H1 (cell line): Measurements from ENCODE around the gene RNASE7. TPM values are rescaled to one million over a fixed set of nuclear protein-coding genes. Genes with fewer than 3 reads are reported as not detected.

Experiments used
- CTCF ChIA-PET: fragments of 300-600 bp; sonication (Branson Sonifier 250); formaldehyde crosslinking; loops from one replicate; lab custom pipeline; 2021; ENCODE audit not compliant: partially characterized antibody; lab: Charles Lee
- POLR2A ChIA-PET: fragments of 300-600 bp; sonication (Branson Sonifier 250); formaldehyde crosslinking; loops from one replicate; lab custom pipeline; 2021; ENCODE audit warnings: inconsistent platforms; ENCODE audit not compliant: partially characterized antibody; lab: Charles Lee
- DNase-seq, 2 experiments: peaks; one replicate each; pipeline versions ENCODE4 v3.0.0 to v3.0.0-alpha.2; 2010 to 2022; ENCODE audit warnings: low spot score in 2 of 2, low read depth in 1 of 2, mixed read lengths in 1 of 2
- FAIRE-seq: peaks from 2 replicates; lab custom pipeline; 2011; peaks lifted over from hg19 to GRCh38; lab: Jason Lieb, UNC
- H2AFZ ChIP-seq: 2 replicates; pipeline ENCODE4 v1.8.1; 2012; ENCODE audit warnings: low read length, inconsistent platforms
- H2AK5ac ChIP-seq: 2 replicates; pipeline ENCODE4 v1.6.1; 2013; ENCODE audit warnings: low read depth, low read length
- H2BK120ac ChIP-seq: replicated peaks from 2 replicates; pipeline ENCODE3; 2013; ENCODE audit warnings: low read depth, low read length, inconsistent platforms
- H2BK12ac ChIP-seq: 2 replicates; pipeline ENCODE4 v1.6.1; 2013; ENCODE audit warnings: low read depth, low read length
- H2BK15ac ChIP-seq: 2 replicates; pipeline ENCODE4 v1.6.1; 2013; ENCODE audit warnings: low read length
- H2BK20ac ChIP-seq: 2 replicates; pipeline ENCODE4 v1.6.1; 2013; ENCODE audit warnings: low read length
- H2BK5ac ChIP-seq: 2 replicates; pipeline ENCODE4 v1.6.1; 2013; ENCODE audit warnings: low read depth, low read length
- H3K14ac ChIP-seq: 2 replicates; pipeline ENCODE4 v1.6.1; 2013; ENCODE audit warnings: inconsistent platforms; ENCODE audit not compliant: insufficient read length
- H3K18ac ChIP-seq: 2 replicates; pipeline ENCODE4 v1.6.1; 2013; ENCODE audit warnings: low read length; ENCODE audit errors: extremely low read depth
- H3K23ac ChIP-seq: 2 replicates; pipeline ENCODE4 v1.6.1; 2013; ENCODE audit warnings: inconsistent platforms; ENCODE audit not compliant: insufficient read length
- H3K23me2 ChIP-seq: 2 replicates; pipeline ENCODE4 v1.6.1; 2013; ENCODE audit warnings: low read depth, low read length
- H3K27ac ChIP-seq: 2 replicates; pipeline ENCODE4 v1.6.1; 2011; ENCODE audit warnings: low read depth, low read length, inconsistent platforms
- H3K27me3 ChIP-seq, 4 experiments: replicated peaks in 1 of 4; 1 replicate in 1 of 4; 2 replicates in 3 of 4; pipeline versions ENCODE4 v1.6.1 to v1.8.1; 2011 to 2013; ENCODE audit warnings: low read length in 3 of 4, mild to moderate bottlenecking in 3 of 4, inconsistent platforms in 2 of 4, mixed read lengths in 2 of 4, moderate library complexity in 1 of 4; ENCODE audit not compliant: control insufficient read depth in 3 of 4, insufficient read depth in 3 of 4; ENCODE audit errors: extremely low read depth in 1 of 4
- H3K36me3 ChIP-seq, 4 experiments: 2 replicates each; pipeline versions ENCODE4 v1.6.1 to v1.8.1; 2011 to 2013; ENCODE audit warnings: mild to moderate bottlenecking in 4 of 4, low read length in 3 of 4, moderate library complexity in 2 of 4, control low read depth in 1 of 4, inconsistent platforms in 1 of 4; ENCODE audit not compliant: insufficient read depth in 4 of 4, control insufficient read depth in 2 of 4
- H3K4ac ChIP-seq: replicated peaks from 2 replicates; pipeline ENCODE3; 2013; ENCODE audit warnings: low read length, low read depth, mixed read lengths, inconsistent platforms; ENCODE audit not compliant: insufficient read length
- H3K4me1 ChIP-seq, 4 experiments: replicated peaks in 1 of 4; 1 replicate in 1 of 4; 2 replicates in 3 of 4; pipeline versions ENCODE4 v1.6.1 to v1.8.1; 2011 to 2013; ENCODE audit warnings: low read length in 3 of 4, inconsistent platforms in 2 of 4, mixed read lengths in 1 of 4; ENCODE audit not compliant: insufficient read depth in 4 of 4, control insufficient read depth in 3 of 4
- H3K4me2 ChIP-seq, 2 experiments: 2 replicates each; pipeline versions ENCODE4 v1.6.1 to v1.8.1; 2011 to 2013; ENCODE audit warnings: low read depth in 2 of 2, low read length in 2 of 2, control low read depth in 1 of 2, inconsistent platforms in 1 of 2, mild to moderate bottlenecking in 1 of 2; ENCODE audit not compliant: insufficient read depth in 1 of 2
- H3K4me3 ChIP-seq, 4 experiments: fragments of 200-600, 300-600 bp in 1 of 4; sonication (generic), shearing (Covaris generic), sonication (Bioruptor Twin) in 1 of 4; 2 replicates each; pipeline versions ENCODE4 v1.5.1 to v1.8.1; 2011 to 2016; ENCODE audit warnings: low read length in 4 of 4, low read depth in 3 of 4, control low read depth in 2 of 4, inconsistent platforms in 2 of 4, mild to moderate bottlenecking in 2 of 4, mixed read lengths in 1 of 4, moderate library complexity in 1 of 4; ENCODE audit not compliant: insufficient read depth in 2 of 4; ENCODE audit errors: extremely low read depth in 1 of 4
- H3K56ac ChIP-seq: replicated peaks from 2 replicates; pipeline ENCODE3; 2013; ENCODE audit warnings: low read depth, mild to moderate bottlenecking, mixed read lengths, low read length, inconsistent platforms; ENCODE audit not compliant: insufficient read length
- H3K79me1 ChIP-seq: 2 replicates; pipeline ENCODE4 v1.6.1; 2013; ENCODE audit warnings: low read depth, low read length, control low read depth
- H3K79me2 ChIP-seq, 2 experiments: 2 replicates each; pipeline versions ENCODE4 v1.6.1 to v1.8.1; 2012 to 2013; ENCODE audit warnings: low read length in 2 of 2, mild to moderate bottlenecking in 2 of 2, inconsistent platforms in 1 of 2; ENCODE audit not compliant: insufficient read depth in 2 of 2, control insufficient read depth in 1 of 2
- H3K9ac ChIP-seq, 4 experiments: replicated peaks in 1 of 4; 1 replicate in 1 of 4; 2 replicates in 3 of 4; pipeline versions ENCODE4 v1.6.1 to v1.8.1; 2011 to 2013; ENCODE audit warnings: low read depth in 3 of 4, low read length in 3 of 4, control low read depth in 2 of 4, mild to moderate bottlenecking in 2 of 4, moderate library complexity in 2 of 4, inconsistent platforms in 1 of 4; ENCODE audit errors: extremely low read depth in 1 of 4
- H3K9me3 ChIP-seq, 2 experiments: 2 replicates each; pipeline versions ENCODE4 v1.6.1 to v1.8.1; 2012 to 2013; ENCODE audit warnings: mild to moderate bottlenecking in 2 of 2, moderate library complexity in 2 of 2, control low read depth in 1 of 2, inconsistent platforms in 1 of 2, low read depth in 1 of 2, low read length in 1 of 2, mixed read lengths in 1 of 2; ENCODE audit not compliant: insufficient read depth in 2 of 2
- H4K20me1 ChIP-seq, 2 experiments: replicated peaks in 1 of 2; 2 replicates each; pipeline versions ENCODE3 to v1.8.1; 2011 to 2013; ENCODE audit warnings: inconsistent platforms in 2 of 2, low read length in 2 of 2, mild to moderate bottlenecking in 1 of 2; ENCODE audit not compliant: insufficient read depth in 2 of 2, control insufficient read depth in 1 of 2
- H4K5ac ChIP-seq: 2 replicates; pipeline ENCODE4 v1.6.1; 2013; ENCODE audit warnings: low read length, low read depth, mixed read lengths, inconsistent platforms; ENCODE audit not compliant: insufficient read length
- H4K8ac ChIP-seq: 2 replicates; pipeline ENCODE4 v1.8.0; 2013; ENCODE audit warnings: mild to moderate bottlenecking, moderate library complexity, low read length, inconsistent platforms; ENCODE audit not compliant: insufficient read depth; ENCODE audit errors: extremely low read depth
- H4K91ac ChIP-seq: replicated peaks from 2 replicates; pipeline ENCODE3; 2013; ENCODE audit warnings: low read length, mixed read lengths, inconsistent platforms; ENCODE audit not compliant: insufficient read length
- BACH1 ChIP-seq: IDR thresholded peaks from 2 replicates; pipeline ENCODE4 v1.6.1; 2012; ENCODE audit warnings: low read length, improper control_type of control experiment
- CHD1 ChIP-seq: IDR thresholded peaks from 2 replicates; pipeline ENCODE4 v1.6.1; 2012; ENCODE audit warnings: low read depth, low read length, improper control_type of control experiment
- KDM1A ChIP-seq: fragments of 200-600, 300-600 bp; sonication (generic); IDR thresholded peaks from 2 replicates; pipeline ENCODE4 v1.7.1; 2016; ENCODE audit warnings: mild to moderate bottlenecking, low read length, borderline replicate concordance
- PHF8 ChIP-seq: fragments of 200-600 bp; sonication (generic); conservative IDR thresholded peaks from 2 replicates; pipeline ENCODE4 v1.7.1; 2012; ENCODE audit warnings: low read depth, mild to moderate bottlenecking, inconsistent platforms, low read length, moderate library complexity
- RAD21 ChIP-seq, 2 experiments: IDR thresholded peaks in 1 of 2; conservative IDR thresholded peaks in 1 of 2; 2 replicates each; pipeline ENCODE4 v1.6.1; 2011; ENCODE audit warnings: low read depth in 2 of 2, low read length in 2 of 2, improper control_type of control experiment in 1 of 2, inconsistent platforms in 1 of 2, mild to moderate bottlenecking in 1 of 2, moderate library complexity in 1 of 2
- SIN3A ChIP-seq, 2 experiments: IDR thresholded peaks in 1 of 2; conservative IDR thresholded peaks in 1 of 2; 2 replicates each; pipeline ENCODE4 v1.6.1; 2011 to 2012; ENCODE audit warnings: low read length in 2 of 2, improper control_type of control experiment in 1 of 2, low read depth in 1 of 2, mild to moderate bottlenecking in 1 of 2
- TAF1 ChIP-seq: IDR thresholded peaks from 2 replicates; pipeline ENCODE4 v1.6.1; 2011; ENCODE audit warnings: mild to moderate bottlenecking, low read depth, low read length
- WGBS, 2 experiments: shearing (Covaris generic) in 1 of 2; methylation state at CpG; one replicate each; pipeline versions ENCODE4 v1.1.6 to v1.1.7; 2013 to 2015; ENCODE audit warnings: low lambda C conversion rate in 2 of 2, mixed read lengths in 2 of 2, inconsistent platforms in 1 of 2, low coverage in 1 of 2, missing lambda C conversion rate in 1 of 2; ENCODE audit not compliant: insufficient replicate concordance in 2 of 2, insufficient coverage in 1 of 2, insufficient read length in 1 of 2; ENCODE audit errors: extremely low coverage in 1 of 2, missing lambda C conversion rate in 1 of 2; 5-methylcytosine and 5-hydroxymethylcytosine counted together
- polyA plus RNA-seq, 7 experiments: library from polyadenylated mRNA; depleted of rRNA in 3 of 7; stranded (reverse) in 5 of 7; unstranded in 2 of 7; fragments of >200 nt in 5 of 7; fragments of 200-250 nt in 2 of 7; gene quantifications; 1 replicate in 5 of 7; 2 replicates in 1 of 7; 4 replicates in 1 of 7; pipeline versions ENCODE4 v1.2.1 to v1.2.3, GENCODE V29; 2011 to 2013; ENCODE audit warnings: missing spikeins in 2 of 7, mixed read lengths in 2 of 7
- total RNA-seq: library from RNA; stranded (reverse); fragmentation: NEBNext Ultra II Directional; extraction: Animal tissue kit (Norgen Biotek cat#: 25700); gene quantifications from 2 replicates; pipeline ENCODE4 v1.2.1, GENCODE V29; 2021
- TF ChIP-seq, protein P1 (sequence below): IDR thresholded peaks from 2 replicates; pipeline ENCODE4 v1.6.1; 2011; ENCODE audit warnings: low read length, improper control_type of control experiment

Gene RNASE7
- total and polyA plus RNA-seq, 2 of the 8 experiments (the other 6 are each of a cell fraction or from before 2014, with no cell fraction given) = not detected

- FAIRE-seq = no peak
- H4K8ac ChIP-seq = no peak overlapping the region
- H3K23me2 ChIP-seq = peaks cover 2% of the 10 kb centered on the region; the same call in 1 of the 2 replicates
- H3K4me1 ChIP-seq = peaks cover 8 to 11% (median 10%) of the 10 kb centered on the region in 4 experiments; a peak in 6 of 7 replicates
- no peak overlapping the region for H3K23ac ChIP-seq
- H2BK12ac ChIP-seq = peak overlapping the region; percentile 46; the same call in 1 of the 2 replicates
- ChIA-PET POLR2A (interaction anchor here (0.9 to 4.4 kb wide), 12 partner anchors 9 to 49 kb away, joined by 3 to 36 read pairs (median 4); partner anchors contain the start of genes ARHGEF40, NDRG2 and TPPP2), CTCF (interaction anchor here (0.8 to 7.2 kb wide), 33 partner anchors 8 to 349 kb away, joined by 3 to 371 read pairs (median 7); partner anchors contain the start of genes ARHGEF40, NDRG2, RNASE8 and SLC39A2)
- no peaks in the 10 kb centered on the region for H4K20me1 ChIP-seq
- H3K4me2 ChIP-seq = no peak overlapping the region
- H3K9me3 ChIP-seq = no peaks in the 10 kb centered on the region
- H3K14ac ChIP-seq = no peak overlapping the region
- no peak overlapping the region for H3K56ac ChIP-seq
- DNase-seq = no peak
- no peak overlapping the region for H3K27ac ChIP-seq
- no peak overlapping the region for H3K4me3 ChIP-seq
- no peak overlapping the region for H2AFZ ChIP-seq
- H2BK20ac ChIP-seq = no peak overlapping the region
- 85% methylated on average over 8 of the region's 8 CpGs; no CpG with 5 or more reads in 1 of the 2 experiments for WGBS, 2 experiments
- H3K4ac ChIP-seq = no peak overlapping the region
- H3K18ac ChIP-seq = no peak overlapping the region
- no peak overlapping the region for H2BK5ac ChIP-seq
- H2BK120ac ChIP-seq = no peak overlapping the region
- no peak overlapping the region for H4K5ac ChIP-seq
- H3K79me1 ChIP-seq = no peaks in the 10 kb centered on the region
- H3K36me3 ChIP-seq = no peaks in the 10 kb centered on the region
- no peak overlapping the region for H2AK5ac ChIP-seq
- H3K79me2 ChIP-seq = no peaks in the 10 kb centered on the region
- no peak overlapping the region for H4K91ac ChIP-seq
- H3K27me3 ChIP-seq = peaks cover 0 to 3% (median 0%) of the 10 kb centered on the region in 4 experiments; a peak in 1 of 7 replicates
- H2BK15ac ChIP-seq = peak overlapping the region; percentile 41; the same call in 1 of the 2 replicates
- no peak overlapping the region for H3K9ac ChIP-seq
- TF ChIP-seq SIN3A (conservative IDR thresholded peaks at IDR 0.05 in 1 of 2, IDR thresholded peaks at IDR 0.05 in 1 of 2; ENCODE audit: low read depth in 1 of 2, low read length in 2 of 2) (no peak), TAF1 (no peak), CHD1 (no peak), KDM1A (no peak), RAD21 (IDR thresholded peaks at IDR 0.05 in 1 of 2, conservative IDR thresholded peaks at IDR 0.05 in 1 of 2; ENCODE audit: low read depth in 2 of 2, low read length in 2 of 2) (no peak), PHF8 (no peak), BACH1 (no peak)
- TF ChIP-seq, protein P1, sequence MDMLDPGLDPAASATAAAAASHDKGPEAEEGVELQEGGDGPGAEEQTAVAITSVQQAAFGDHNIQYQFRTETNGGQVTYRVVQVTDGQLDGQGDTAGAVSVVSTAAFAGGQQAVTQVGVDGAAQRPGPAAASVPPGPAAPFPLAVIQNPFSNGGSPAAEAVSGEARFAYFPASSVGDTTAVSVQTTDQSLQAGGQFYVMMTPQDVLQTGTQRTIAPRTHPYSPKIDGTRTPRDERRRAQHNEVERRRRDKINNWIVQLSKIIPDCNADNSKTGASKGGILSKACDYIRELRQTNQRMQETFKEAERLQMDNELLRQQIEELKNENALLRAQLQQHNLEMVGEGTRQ = no peak
Observed at GRCh38 chr14:21040370-21040925, 1.7 kb upstream of the RNASE7 start.
